NCI-H345 treated with DMSO at 0.1 percent for 48 hours (cell line): ENCODE results near the gene PRKG1.
"Not testable (repeated sequence)": the region's sequence is repeated elsewhere in the genome, so short reads cannot be mapped to it uniquely, and the experiment has no call there.

Source experiments
- DNase-seq: peaks from one replicate; lab custom pipeline; 2025; ENCODE audit not compliant: unreplicated experiment; lab: John Stamatoyannopoulos, UW

The PRKG1 gene

GRCh38 chr10:51168086-51168815 lies 94.0 kb downstream of the PRKG1 start:
- DNase-seq = no peak

GRCh38 chr10:51169111-51169510 lies 94.8 kb downstream of the PRKG1 start:
- DNase-seq = no peak

DNA sequence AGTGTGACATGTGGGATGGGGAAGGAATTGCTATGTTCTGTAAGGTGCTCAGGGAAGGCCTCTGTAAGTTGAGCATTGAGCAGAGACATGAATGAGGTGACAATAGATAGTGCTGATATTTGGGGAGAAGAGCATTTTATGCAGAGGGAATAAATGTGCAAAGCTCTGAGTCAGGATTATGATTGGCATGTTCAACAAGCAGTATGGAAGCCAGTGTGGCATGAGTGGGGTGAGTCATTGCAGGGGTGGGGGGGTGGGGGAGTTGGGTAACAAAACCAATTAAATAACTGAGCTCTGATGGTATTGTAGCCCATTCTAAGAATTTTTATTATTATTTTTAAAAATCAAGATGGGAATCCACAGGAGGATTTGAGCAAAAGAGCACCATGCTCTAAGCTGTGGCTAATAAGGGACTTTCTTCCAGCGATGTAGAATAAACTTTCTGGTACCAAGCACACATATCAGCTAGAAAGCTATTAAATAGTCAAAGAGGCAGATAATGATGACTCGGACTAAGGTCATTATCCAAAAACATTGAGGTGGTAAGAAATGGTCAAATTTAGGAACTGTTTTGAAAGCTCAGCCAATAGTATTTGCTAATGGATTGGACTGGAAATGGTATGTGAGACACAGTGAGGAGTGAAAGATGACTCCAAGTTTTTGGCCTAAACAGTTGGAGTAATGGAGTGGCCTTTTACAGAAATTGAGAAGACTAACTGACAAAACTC lies 96.4 kb downstream of the PRKG1 start:
- DNase-seq = no peak

- no peak for DNase-seq
Measured at GRCh38 chr10:51171946-51172345, 97.7 kb downstream of the PRKG1 start.

DNA sequence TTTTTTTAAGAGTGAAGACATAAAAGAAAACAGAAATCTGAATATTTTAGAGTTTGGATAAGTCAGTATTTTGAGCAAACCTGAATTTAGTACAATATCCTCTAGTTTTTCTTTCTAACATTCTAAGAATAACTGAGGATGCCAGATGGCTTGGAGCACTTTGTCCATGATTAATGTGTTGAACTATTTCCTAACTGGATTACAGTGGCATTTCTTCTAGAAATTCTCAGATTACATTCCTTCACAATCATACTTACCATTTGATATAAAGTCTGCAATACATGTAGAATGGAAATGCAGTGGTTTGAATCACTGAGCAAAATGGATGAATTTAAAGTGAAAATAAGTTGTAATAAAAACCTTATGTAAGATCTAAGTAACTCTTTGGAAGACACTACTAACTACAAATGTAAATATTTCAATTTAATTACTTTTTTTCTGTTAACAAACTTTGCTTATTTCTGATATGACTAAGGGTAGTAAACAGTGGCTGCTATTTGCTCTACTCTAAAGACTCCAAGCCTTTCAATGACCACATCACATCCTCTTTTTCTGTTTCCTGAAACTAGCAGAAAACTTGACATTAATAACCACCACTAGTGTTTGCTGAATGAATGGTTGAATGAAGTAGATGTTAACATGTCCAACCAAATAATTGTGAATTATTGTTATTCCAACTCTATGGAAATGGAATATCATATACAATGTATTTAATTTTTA lies 102.8 kb downstream of the PRKG1 start:
- DNase-seq = no peak

GRCh38 chr10:51178634-51179033 lies 104.3 kb downstream of the PRKG1 start:
- no peak for DNase-seq

DNA sequence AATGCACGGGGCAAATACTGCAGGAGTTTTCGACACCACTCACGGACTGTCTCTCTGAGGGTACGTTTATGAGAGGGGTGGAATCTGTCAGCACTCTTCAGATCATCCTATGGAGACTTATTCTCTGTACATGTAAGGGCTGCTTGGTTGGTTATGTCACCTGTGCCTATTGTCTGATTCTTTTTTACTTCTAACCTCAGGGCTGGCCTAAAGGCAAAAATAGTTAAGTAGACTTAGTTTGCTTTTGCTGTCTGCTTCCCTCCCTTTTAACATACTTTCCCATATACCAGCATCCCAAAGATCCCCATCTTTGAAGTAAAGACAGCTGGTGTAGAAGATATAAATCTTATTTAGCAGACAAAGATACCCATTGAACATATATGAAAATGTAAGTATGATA lies 105.9 kb downstream of the PRKG1 start:
- DNase-seq = no peak

DNA sequence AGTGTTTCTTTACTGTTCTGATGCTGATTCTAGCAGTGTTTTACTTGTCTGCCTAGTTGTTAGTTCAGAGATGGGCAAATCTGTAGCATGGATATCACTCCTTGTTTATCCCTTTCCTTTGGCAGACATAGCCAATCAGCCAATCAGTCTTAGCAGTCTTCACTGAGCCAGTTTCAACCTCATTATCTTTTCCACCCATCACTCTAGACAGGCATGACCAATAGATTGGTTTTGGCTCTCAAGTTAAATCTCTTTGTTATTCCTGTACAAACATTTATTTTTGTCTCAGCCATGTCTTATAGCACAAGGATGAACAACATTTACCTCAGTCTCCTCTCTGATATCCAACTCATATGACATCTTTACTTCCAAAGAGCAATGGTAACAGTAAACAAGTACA lies 109.5 kb downstream of the PRKG1 start:
- no peak for DNase-seq

DNA sequence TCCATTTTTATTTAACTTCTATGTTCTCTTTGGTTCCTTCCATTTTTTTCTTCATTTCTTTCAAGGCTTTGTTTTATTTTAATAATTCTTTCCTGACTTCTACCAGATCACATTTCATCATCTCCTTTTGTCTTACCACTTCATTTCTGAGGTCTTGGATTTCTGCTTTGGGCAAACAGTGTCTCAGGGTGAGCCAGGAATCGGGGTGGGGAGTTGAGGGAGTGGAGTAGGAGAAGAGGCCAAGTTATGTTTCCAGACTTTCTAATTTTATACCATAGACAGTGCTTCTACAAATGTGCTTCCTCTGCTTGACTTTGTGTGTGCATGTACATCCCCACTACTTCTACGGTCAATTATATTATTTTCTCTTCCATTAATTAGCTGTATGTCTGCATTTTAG lies 112.1 kb downstream of the PRKG1 start:
- no peak for DNase-seq

DNA sequence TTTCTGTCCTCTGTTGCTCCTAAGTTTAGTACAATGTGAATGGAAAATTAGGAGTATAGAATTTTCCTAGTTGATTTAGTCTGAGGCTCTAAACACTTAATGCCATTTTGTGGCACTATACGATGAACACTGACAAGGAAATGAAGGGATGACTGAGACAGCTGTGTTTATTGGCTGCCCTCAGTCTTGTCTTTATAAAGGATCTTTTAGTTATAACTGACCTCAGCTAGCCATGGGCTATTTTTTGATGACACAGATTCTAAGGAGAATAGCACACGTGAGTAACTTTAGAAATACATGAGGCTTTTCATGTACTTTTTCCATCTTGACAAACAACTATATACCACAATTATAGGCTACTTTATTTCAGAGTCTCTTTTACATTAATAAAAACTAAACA lies 113.7 kb downstream of the PRKG1 start:
- no peak for DNase-seq

GRCh38 chr10:51188866-51189265 lies 114.6 kb downstream of the PRKG1 start:
- DNase-seq = no peak

DNA sequence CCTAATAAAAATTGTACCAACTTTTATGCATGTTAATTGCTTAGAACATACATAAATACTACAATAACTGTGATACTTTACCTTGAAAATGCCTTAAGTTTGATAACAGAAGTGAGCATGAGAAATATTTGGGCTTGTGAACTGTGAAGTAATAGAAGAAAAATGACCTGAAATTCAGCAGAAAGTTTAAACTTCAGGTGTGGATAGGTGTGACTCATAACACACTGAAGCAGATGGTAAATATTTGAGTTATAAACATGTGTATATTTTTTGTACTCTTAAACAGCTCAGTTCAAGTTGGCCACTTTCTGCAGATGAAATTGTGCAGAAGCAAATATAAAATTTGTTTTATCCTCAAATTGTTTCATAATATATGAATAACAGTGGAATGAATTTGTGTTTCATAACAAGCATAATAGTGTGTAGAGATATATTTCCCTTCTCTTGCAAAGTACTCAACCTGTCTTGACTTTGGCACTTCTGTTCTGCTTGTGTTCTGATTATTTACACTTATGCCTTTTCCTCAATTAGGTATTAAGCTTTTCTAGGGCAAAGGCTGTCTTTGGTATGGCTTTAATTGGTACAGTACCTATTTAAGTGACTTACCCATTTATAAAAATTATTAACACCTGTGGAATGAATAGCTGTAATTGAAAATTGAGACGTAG lies 122.4 kb downstream of the PRKG1 start:
- DNase-seq = no peak

GRCh38 chr10:51198170-51198569 lies 123.9 kb downstream of the PRKG1 start:
- DNase-seq = no peak

GRCh38 chr10:51201947-51202346 lies 127.7 kb downstream of the PRKG1 start:
- DNase-seq = no peak

DNA sequence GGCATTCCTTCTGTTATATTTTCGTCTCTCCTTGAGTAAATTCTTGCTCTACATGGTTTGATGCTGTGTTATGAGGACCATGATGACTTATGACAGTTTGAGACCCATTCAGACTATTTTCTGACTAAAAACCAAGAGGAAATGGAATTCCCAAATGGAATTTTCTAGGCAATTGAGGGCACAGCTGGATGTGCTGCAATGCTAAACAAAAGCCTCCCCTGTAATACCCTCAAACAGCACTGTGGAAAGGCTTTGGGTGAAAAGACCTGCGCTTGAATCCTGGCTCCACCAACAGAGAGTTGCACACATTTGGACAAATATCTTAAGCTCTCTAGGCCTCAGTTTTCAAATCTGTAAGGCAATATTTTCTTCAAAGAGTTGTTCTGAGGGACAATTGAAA lies 129.1 kb downstream of the PRKG1 start:
- DNase-seq = no peak

DNA sequence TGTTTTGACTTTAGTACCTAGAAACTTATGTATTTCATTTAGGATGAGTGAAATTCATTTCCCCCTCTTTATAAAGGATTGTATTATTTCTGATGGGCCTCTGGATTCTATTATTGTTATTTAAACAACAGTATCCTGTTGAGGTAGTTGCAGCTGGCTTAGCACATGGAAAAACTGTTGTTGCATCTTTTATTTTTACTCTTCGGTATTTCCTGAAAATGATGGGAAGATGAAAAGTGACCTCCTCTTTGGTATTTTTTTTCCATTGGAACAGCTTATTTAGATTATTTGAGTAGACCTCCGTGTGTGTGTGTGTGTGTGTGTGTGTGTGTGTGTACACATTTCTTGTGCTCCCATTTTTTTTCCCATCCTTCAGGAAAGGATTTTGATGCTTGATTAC lies 129.8 kb downstream of the PRKG1 start:
- no peak for DNase-seq

- no peak for DNase-seq
Measured at GRCh38 chr10:51204701-51205100, 130.4 kb downstream of the PRKG1 start.

DNA sequence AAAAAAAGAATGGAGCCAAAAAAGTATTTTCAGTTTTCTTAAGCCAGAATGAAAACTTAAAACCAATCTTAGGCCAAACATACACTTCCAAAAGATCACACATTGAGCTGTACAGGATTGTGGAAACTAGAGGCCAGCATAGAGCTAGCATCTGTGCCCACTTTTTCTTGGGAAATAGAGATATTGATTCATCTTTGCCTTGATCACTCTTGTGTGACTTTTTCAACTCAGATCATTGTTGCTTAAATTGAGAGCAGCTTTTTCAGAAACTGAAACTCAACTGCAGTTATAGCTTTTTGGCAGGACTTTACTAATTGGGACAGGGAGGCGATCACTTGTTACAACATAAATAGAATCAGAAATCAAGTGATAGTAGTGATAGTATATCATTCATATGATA lies 132.2 kb downstream of the PRKG1 start:
- DNase-seq = no peak

GRCh38 chr10:51212937-51213336 lies 138.7 kb downstream of the PRKG1 start:
- not testable (repeated sequence) for DNase-seq

GRCh38 chr10:51214207-51215196 lies 140.2 kb downstream of the PRKG1 start:
- no peak for DNase-seq
